Choroid plexus epithelial cell (primary cell): ENCODE measurements around the gene TM6SF1.
"Not testable (repeated sequence)": the region's sequence is repeated elsewhere in the genome, so short reads cannot be mapped to it uniquely, and the experiment has no call there.

Experiments
- DNase-seq: peaks from one replicate; pipeline ENCODE4 v3.0.0-alpha.2; 2010; ENCODE audit warnings: low read depth
- H3K4me3 ChIP-seq: 2 replicates; pipeline ENCODE4 v1.5.1; 2011; ENCODE audit warnings: low read depth, mild to moderate bottlenecking, control low read depth, low read length, moderate library complexity
- TF ChIP-seq, protein P1 (sequence below): conservative IDR thresholded peaks from 2 replicates; pipeline ENCODE4 v1.5.1; 2011; ENCODE audit warnings: low read depth, mild to moderate bottlenecking, control low read depth, inconsistent platforms, low read length, moderate library complexity

Gene TM6SF1

DNA sequence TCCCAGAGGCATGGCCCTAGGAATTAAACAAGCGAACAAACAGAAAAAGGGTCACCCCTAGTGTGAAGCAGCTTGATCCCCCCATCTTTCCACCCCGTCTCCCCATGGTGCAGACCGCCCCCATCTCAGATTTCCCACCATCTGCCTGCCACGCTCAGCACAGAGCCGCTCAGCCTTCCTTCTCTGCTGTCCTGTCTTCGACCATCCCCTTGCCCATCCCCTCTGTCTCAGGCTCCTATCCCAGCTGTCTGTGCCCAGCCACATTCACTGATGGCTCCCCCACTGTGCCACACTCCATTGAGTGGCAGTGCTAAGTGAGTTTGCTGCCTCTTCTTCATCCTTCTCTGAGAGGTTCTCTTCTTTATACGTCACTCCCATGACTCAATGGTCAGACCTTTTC lies 28.7 kb upstream of the TM6SF1 start:
- DNase-seq: no peak
- TF ChIP-seq, protein P1, sequence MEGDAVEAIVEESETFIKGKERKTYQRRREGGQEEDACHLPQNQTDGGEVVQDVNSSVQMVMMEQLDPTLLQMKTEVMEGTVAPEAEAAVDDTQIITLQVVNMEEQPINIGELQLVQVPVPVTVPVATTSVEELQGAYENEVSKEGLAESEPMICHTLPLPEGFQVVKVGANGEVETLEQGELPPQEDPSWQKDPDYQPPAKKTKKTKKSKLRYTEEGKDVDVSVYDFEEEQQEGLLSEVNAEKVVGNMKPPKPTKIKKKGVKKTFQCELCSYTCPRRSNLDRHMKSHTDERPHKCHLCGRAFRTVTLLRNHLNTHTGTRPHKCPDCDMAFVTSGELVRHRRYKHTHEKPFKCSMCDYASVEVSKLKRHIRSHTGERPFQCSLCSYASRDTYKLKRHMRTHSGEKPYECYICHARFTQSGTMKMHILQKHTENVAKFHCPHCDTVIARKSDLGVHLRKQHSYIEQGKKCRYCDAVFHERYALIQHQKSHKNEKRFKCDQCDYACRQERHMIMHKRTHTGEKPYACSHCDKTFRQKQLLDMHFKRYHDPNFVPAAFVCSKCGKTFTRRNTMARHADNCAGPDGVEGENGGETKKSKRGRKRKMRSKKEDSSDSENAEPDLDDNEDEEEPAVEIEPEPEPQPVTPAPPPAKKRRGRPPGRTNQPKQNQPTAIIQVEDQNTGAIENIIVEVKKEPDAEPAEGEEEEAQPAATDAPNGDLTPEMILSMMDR: no peak
- H3K4me3 ChIP-seq: no peak overlapping the region

DNA sequence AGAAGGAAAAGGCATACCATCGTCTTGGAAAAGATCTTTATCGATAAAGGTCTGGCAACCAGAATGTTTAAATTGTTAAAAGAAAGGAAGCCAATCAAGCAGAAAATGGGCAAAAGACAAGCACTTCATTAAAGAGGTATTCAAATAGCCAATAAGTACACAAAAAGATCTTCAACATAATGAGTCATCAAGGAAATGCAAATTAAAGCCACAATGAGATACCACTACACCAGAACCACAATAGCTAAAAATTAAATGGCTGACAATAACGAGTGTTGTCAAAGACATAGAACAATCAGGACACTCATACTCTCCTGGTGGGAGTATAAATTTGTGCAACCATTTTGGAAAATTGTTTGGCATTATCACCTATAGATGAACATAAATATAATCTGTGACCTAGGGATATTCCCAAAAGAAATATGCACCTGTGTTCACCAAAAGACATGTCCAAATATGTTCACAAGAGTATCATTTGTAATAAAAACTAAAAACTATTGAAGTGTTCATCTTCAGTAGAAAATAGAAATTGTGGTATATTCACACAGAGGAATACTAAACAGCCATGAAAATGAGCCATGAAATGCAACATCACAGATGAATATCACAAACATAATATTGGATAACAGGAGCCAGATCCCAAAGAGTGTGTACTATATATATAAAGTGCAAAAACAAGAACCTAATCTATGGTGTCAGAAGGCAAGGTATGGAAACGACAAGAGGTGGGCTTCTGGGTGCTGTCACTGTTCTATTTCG lies 26.0 kb upstream of the TM6SF1 start:
- TF ChIP-seq, protein P1: no peak
- H3K4me3 ChIP-seq: no peak overlapping the region

DNA sequence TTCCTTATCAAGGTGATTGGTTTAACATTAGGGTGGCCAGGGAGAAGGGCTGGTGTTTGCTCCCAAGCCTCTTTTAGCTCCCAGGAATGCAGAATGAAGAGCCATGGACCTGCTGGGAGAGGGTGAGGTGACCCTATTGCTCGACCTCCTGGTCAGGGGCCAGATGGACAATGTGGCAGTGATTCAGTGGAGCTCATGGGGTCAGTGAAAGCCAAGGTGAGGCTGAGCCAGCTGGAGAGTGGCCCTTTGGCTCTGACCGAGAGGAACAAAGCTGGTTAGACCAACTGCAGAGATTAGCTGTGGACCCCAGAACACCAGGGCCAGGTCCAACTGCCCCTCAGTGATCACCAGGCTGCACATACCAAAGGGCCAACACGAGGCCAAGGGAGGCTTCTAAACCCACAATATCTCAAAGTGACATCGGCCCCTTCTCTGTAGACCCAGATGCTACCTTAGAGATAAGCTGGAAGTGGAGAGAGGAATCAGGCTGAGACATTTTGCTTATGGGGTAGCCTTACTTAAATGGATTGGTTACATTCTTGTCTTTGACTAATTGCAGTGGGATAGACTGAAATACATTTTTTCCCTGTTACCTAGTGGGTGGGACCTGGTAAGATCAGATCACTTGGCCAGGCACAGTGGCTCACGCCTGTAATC lies 24.6 kb upstream of the TM6SF1 start:
- TF ChIP-seq, protein P1: no peak
- DNase-seq: no peak

More for the DNA sequence above, 26.0 kb upstream of the TM6SF1 start:
- DNase-seq: no peak

GRCh38 chr15:83085461-83085860 lies 22.0 kb upstream of the TM6SF1 start:
- not testable (repeated sequence) for H3K4me3 ChIP-seq, DNase-seq
- TF ChIP-seq, protein P1: peak; percentile 14

More for the DNA sequence above, 24.6 kb upstream of the TM6SF1 start:
- H3K4me3 ChIP-seq: no peak overlapping the region

- DNase-seq, H3K4me3 ChIP-seq: not testable (repeated sequence)
These were observed 21.4 kb upstream of the TM6SF1 start for GRCh38 chr15:83085864-83086552.

DNA sequence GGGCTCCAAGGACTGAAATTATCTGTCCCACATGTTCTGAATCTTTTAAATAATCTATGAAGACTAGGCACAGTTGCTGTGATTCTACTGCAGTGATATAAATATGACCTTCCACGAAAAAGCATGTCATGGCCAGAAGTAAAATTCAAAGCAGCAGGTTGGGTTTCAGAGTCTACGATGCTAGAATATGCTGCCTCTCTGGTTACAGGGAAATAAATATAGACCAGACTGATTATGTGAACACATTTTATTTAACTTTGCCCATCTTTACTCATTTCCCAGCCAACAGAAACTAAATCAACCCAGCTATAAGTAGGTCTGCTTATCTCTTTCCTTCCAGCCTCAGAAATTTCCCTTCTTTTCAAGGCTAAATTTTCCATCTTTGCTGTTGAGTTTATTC lies 19.9 kb upstream of the TM6SF1 start:
- TF ChIP-seq, protein P1: no peak
- no peak overlapping the region for H3K4me3 ChIP-seq
- no peak for DNase-seq

- no peak overlapping the region for H3K4me3 ChIP-seq
- DNase-seq: no peak
- TF ChIP-seq, protein P1: no peak
These were observed 18.6 kb upstream of the TM6SF1 start for GRCh38 chr15:83088876-83089275.
